ENCODE measurements around the gene PKMYT1.

DNA sequence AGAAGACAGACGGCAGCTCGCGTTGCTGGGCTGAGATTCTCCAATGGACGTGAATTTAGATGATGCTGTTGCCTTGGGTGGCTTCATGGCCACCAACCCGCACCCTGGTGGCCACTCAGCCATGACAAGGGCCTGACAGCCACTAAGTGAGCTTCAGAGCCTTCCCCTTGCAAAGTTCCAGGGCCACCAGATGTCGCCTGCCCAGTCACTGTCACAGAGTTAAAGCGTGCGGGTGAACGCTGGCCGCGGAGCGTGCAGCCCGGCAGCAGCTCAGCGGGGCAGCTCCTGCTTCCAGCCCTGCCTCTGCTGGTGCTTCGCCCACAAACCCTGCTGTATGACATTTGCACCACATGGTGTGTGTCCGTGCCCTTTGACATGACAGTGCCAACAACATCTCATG is 29.5 kb downstream of the PKMYT1 start:
- TF ChIP-seq GATA2 (IDR thresholded peaks at IDR 0.05; ENCODE audit: low read depth, low read length), result no peak
- TF ChIP-seq GATA3 (IDR thresholded peaks at IDR 0.05; ENCODE audit: low read depth, low read length), result no peak
